ENCODE results near the gene ENC1.

ENC1 gene

DNA sequence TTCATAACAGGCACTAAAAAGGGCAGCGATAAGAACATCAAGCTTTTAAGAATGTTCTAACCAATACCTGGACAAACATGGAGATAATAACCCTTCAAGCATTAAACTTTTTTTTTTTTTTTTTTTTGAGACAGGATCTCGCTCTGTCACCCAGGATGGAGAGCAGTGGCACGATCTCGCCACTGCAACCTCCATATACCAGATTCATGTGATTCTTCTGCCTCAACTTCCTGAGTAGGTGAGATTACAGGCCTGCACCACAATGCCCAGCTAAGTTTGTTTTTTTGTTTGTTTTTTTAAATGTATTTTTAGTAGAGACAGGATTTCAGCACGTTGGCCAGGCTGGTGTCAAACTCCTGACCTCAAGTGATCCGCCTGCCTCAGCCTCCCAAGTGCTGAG is 14.7 kb upstream of the ENC1 start:
- intact Hi-C loops (cut with DNase I; ENCODE audit: low total_unique reads) = no loop called here
- no peaks in the 10 kb centered on the region for H3K4me1 ChIP-seq
- no peak overlapping the region for H3K27ac ChIP-seq
- no peaks in the 10 kb centered on the region for H3K27me3 ChIP-seq
- H3K36me3 ChIP-seq = no peaks in the 10 kb centered on the region
- DNase-seq = no peak
- TF ChIP-seq, protein P1, sequence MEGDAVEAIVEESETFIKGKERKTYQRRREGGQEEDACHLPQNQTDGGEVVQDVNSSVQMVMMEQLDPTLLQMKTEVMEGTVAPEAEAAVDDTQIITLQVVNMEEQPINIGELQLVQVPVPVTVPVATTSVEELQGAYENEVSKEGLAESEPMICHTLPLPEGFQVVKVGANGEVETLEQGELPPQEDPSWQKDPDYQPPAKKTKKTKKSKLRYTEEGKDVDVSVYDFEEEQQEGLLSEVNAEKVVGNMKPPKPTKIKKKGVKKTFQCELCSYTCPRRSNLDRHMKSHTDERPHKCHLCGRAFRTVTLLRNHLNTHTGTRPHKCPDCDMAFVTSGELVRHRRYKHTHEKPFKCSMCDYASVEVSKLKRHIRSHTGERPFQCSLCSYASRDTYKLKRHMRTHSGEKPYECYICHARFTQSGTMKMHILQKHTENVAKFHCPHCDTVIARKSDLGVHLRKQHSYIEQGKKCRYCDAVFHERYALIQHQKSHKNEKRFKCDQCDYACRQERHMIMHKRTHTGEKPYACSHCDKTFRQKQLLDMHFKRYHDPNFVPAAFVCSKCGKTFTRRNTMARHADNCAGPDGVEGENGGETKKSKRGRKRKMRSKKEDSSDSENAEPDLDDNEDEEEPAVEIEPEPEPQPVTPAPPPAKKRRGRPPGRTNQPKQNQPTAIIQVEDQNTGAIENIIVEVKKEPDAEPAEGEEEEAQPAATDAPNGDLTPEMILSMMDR (IDR thresholded peaks at IDR 0.05) = no peak
- H3K9me3 ChIP-seq = no peaks in the 10 kb centered on the region
- no peak overlapping the region for H3K4me3 ChIP-seq

DNA sequence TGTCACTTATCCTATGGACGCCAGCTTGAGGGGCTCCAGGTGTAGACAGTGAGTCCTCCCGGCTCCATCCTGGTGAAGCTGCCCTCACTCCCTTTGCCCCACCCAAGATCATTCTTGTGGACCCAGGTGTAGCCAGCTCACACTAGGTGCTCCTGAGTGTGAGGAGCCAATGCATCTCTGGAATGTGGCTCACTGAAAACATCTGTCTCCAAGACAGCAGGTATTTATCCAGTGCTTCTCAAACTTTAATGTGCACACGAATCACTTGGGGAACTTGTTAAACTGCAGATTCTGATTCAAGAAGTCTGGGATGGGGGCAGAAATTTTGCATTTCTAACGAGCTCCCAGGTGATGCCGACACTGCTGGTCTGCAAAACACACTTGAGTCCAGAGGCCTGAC is 13.5 kb upstream of the ENC1 start:
- Histone ChIP-seq H3K27me3 (no peaks in the 10 kb centered on the region), H3K27ac (no peak overlapping the region), H3K9me3 (no peaks in the 10 kb centered on the region), H3K4me3 (no peak overlapping the region), H3K4me1 (peaks cover 0 to 4% (median 1%) of the 10 kb centered on the region in 4 donors), H3K36me3 (no peaks in the 10 kb centered on the region)
- no peak for DNase-seq
- intact Hi-C loops (cut with DNase I; ENCODE audit: low total_unique reads) = no loop called here
- TF ChIP-seq, protein P1 (IDR thresholded peaks at IDR 0.05) = no peak

DNA sequence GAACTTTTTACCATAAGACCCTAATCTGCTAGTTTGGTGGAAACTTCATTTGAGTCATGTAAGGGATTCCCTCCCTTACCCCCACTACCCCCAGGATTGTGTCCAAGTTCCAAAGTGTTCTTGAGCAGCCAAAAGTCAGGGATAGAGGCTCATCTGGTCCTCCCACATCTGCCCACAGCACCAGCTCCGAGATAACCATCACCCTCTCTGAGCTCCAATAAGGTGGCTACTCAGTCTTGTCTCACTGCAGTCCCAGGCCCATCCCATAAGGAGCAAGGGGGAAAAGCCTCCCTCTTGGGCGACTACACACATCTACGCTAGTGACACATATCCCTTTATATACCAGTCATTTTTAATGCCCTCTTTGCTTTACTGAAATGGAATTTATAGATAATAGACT is 12.0 kb upstream of the ENC1 start:
- H3K36me3 ChIP-seq = no peaks in the 10 kb centered on the region
- no peak overlapping the region for H3K27ac ChIP-seq
- H3K4me1 ChIP-seq = peaks cover 0 to 5% (median 2%) of the 10 kb centered on the region in 4 donors
- no peaks in the 10 kb centered on the region for H3K27me3 ChIP-seq
- intact Hi-C loops (cut with DNase I; ENCODE audit: low total_unique reads) = no loop called here
- H3K9me3 ChIP-seq = no peaks in the 10 kb centered on the region
- DNase-seq = no peak
- TF ChIP-seq, protein P1 (IDR thresholded peaks at IDR 0.05) = no peak
- no peak overlapping the region for H3K4me3 ChIP-seq

DNA sequence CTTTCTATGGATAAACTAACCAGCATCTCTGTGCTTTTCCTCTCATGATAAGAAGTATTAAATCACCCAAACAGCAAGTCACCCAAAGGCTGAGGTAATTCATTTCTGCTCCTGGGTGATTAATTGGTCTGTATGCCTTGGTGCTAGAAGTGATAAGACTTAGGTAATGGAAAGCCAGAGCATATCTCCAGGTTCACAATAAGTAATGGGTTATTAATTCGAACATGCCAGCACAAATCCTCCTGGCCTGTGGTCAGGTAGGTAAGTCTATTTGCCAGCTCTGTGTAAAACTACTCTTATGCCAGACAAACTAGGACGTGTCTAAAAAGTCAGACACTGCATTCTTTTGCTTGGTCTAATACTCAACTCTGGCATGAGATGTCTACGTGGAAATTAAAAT is 11.2 kb upstream of the ENC1 start:
- no peaks in the 10 kb centered on the region for H3K9me3 ChIP-seq
- intact Hi-C loops (cut with DNase I; ENCODE audit: low total_unique reads) = no loop called here
- no peak overlapping the region for H3K27ac ChIP-seq
- H3K27me3 ChIP-seq = no peaks in the 10 kb centered on the region
- H3K36me3 ChIP-seq = no peaks in the 10 kb centered on the region
- H3K4me3 ChIP-seq = no peak overlapping the region
- DNase-seq = no peak
- TF ChIP-seq, protein P1 (IDR thresholded peaks at IDR 0.05) = no peak
- H3K4me1 ChIP-seq = peaks cover 0 to 9% (median 3%) of the 10 kb centered on the region in 4 donors

DNA sequence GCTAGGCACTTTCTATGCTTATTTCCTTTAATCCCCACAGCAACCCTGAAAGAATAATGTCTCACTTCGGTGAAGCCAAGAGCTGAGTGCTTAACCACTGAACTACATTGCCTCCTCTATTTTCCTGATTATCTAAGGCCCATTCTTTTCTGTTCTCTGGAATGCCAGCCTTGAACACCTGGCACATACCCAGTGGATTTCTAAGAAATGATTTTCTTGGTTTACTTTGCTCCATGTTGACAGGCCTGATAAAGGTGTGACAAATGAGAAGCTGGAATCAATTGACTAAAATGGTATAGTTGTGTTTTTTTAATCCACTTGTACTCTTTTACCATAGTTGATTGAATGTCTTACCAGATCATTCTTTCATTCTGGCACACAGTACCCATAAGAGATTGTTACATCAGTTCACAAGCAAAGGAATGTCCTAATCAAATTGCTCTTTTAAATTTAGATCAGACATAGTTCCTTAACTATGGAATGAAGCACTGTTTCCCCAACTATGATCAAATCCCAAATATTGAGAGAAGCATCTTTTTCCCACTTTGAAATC is 9.0 kb upstream of the ENC1 start:
- Histone ChIP-seq H3K36me3 (no peaks in the 10 kb centered on the region), H3K9me3 (no peaks in the 10 kb centered on the region), H3K27me3 (no peaks in the 10 kb centered on the region), H3K4me1 (peaks cover 0 to 9% (median 3%) of the 10 kb centered on the region in 4 donors), H3K27ac (no peak overlapping the region), H3K4me3 (no peak overlapping the region)
- TF ChIP-seq, protein P1 (IDR thresholded peaks at IDR 0.05) = no peak
- intact Hi-C loops (cut with DNase I; ENCODE audit: low total_unique reads) = loop anchor here (10.0 kb wide), 1 partner anchor 615 kb away; no protein-coding TSS in a partner anchor
- DNase-seq = no peak
